HG02610 (cell line): Measurements from ENCODE around the gene SENP1.

Source experiments
- ATAC-seq: cut with Tn5 transposase; IDR thresholded peaks from one replicate; pipeline ENCODE4 v1.9.1; 2021; ENCODE audit warnings: mild to moderate bottlenecking, moderate library complexity; ENCODE audit not compliant: unreplicated experiment

Gene SENP1

GRCh38 chr12:48002773-48003218 is 103.1 kb downstream of the SENP1 start:
- ATAC-seq, result no peak

DNA sequence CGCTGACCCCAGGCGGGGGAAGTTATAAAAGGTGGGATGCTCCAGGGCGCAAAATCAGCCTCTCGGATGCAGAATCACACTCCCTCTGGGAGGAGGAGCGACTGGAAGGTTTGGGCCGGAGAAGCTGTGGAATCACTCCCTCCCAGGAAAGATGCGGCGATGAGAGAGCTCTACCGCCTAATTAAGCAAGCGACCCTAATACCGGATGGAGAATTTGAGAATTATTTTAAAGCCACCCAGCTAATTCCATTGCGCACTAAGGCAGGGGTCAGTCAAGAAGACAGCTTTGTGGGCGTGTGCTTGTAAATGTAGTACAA is 103.5 kb downstream of the SENP1 start:
- ATAC-seq, result no peak

DNA sequence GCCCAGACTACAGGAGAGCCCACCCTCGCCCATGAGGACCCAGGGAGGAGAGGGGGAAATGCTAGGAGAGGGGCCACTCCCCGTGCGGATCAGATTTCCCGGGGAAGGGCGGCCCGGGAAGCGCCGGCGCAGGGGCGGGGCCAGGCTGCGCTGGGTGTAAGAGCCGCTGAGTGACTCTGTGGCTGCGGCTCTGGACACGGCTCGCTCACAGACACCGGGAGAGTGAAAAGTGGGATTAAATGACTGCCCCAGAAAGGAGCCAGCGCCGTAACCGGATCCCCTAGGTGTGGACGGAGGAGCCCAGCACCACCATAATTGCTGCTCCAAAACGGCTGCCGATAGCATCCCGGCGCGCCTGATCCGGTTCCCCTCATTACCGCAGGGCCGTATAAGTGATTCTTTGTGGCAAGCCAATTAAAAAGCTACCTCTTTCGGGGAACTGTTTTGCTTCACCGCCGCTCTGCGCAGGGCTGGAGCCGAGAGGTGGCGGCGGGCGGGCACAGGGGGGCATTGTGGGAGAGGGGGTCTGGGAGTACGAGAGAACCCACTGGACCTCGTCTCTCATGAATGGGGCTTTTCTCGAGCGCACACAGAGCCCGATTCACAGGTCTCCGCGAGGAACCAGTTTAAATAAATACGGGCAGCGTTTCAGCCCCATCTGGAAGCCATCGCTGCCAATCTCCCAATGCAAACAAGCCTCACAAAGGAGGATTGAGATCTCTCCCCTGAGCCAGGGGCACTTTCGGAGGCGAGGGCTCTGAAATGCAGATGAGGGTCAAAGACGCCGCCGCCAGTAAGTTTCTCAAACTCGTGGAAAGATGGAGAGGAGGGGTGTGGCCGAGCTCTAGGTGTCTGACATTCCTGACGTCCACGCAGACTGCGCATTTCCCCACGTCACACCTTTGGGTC is 104.1 kb downstream of the SENP1 start:
- ATAC-seq, result no peak

DNA sequence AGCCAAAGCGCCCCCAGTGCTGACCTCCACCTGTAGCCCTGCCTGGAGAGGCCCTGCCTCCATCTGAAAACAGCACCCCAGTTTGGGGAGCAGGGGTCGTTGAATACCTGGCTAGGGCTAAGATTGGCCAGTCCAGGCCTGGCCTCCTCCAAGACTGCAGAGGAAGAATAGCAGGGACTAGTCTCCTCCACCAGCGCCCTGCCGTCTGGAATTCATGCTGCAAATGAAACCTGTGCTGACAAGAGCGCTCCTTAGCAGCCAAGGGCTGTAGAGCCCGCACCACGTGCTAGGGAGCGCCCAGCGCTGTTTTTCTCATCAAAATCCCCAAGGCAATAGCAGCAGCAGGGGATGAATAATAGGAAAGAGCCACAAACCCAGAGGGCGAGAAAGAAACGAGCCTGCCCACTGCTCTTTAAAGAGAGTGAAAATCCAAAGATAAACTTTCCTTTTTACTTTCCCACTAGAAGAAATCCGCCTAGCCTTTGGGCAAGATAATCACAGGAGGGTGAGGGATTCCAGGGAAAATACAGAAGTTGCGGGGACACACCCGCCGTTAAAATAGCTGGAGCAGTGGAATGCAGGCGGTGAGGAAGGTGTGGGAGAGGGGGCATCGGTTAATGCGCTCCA is 104.9 kb downstream of the SENP1 start:
- ATAC-seq, result no peak

DNA sequence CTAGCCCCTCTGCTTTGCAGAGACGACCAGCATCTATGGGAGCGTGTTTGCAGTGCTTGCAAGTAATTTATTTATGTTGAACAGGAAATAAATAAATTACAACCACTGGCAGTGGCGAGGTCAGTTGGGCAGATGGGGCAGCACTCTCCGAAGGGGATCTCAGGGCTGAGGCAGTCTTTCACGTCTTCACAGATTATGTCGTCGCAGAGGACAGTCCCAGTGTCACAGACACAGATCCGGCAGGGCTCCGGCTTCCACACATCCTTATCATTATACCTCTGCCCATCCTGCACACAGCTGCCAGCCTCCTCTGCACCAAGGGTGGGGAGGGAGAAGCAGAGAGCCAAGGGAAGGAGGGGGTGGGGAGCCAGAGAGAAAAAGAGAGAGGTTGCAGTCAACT is 106.1 kb downstream of the SENP1 start:
- ATAC-seq, result no peak

GRCh38 chr12:47997321-47997720 is 108.6 kb downstream of the SENP1 start:
- ATAC-seq, result no peak

DNA sequence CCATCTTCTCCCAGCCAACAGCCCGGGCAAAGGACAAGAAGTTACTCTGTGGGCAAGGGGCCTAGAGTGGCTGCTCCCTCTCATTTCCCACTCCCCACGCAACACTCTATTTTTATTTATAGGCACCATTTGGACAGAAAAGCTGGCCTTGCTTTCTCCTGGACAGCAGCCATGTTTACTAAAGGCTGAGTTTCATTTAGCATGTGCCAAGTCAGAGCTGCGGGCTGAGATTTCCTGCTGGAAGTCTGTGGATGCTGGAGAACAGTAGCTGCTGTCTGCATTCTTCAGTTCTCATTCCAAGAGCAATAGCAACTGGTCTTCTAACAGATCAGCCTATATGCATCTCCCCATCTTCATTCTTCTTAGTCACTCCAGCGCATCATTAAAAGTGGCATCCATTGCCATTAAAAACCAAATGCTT is 109.9 kb downstream of the SENP1 start:
- ATAC-seq, result no peak

- no peak for ATAC-seq
Measured at GRCh38 chr12:47993491-47993890, 112.4 kb downstream of the SENP1 start.
